Effector memory CD4-positive, alpha-beta T cell (primary cell): ENCODE data around the gene ATP5ME.
"Not testable (repeated sequence)": the region's sequence is repeated elsewhere in the genome, so short reads cannot be mapped to it uniquely, and the experiment has no call there.

Experiments
- DNase-seq, 3 donors: peaks; one replicate each; pipeline ENCODE4 v3.0.0-alpha.2; 2020
- H3K27ac ChIP-seq: 2 replicates; pipeline ENCODE4 v1.7.0; 2013; ENCODE audit warnings: mild to moderate bottlenecking, low read length, moderate library complexity; ENCODE audit not compliant: insufficient read depth, poor library complexity, severe bottlenecking
- H3K27me3 ChIP-seq: replicated peaks from 2 replicates; pipeline ENCODE4 v1.7.0; 2013; ENCODE audit warnings: mild to moderate bottlenecking, low read length; ENCODE audit not compliant: insufficient read depth, control insufficient read depth, poor library complexity, severe bottlenecking
- H3K36me3 ChIP-seq: 2 replicates; pipeline ENCODE4 v1.7.0; 2013; ENCODE audit warnings: mild to moderate bottlenecking, low read length, moderate library complexity; ENCODE audit not compliant: control insufficient read depth, insufficient read depth
- H3K4me1 ChIP-seq: 2 replicates; pipeline ENCODE4 v1.7.0; 2013; ENCODE audit warnings: low read length, mild to moderate bottlenecking; ENCODE audit not compliant: control insufficient read depth, insufficient read depth, poor library complexity, severe bottlenecking
- H3K4me3 ChIP-seq: 2 replicates; pipeline ENCODE4 v1.7.0; 2013; ENCODE audit warnings: low read length, low read depth, mild to moderate bottlenecking; ENCODE audit not compliant: insufficient read depth, poor library complexity, severe bottlenecking
- H3K9me3 ChIP-seq: 2 replicates; pipeline ENCODE4 v1.7.0; 2013; ENCODE audit warnings: mild to moderate bottlenecking, low read length, moderate library complexity; ENCODE audit not compliant: control insufficient read depth

ATP5ME gene

DNA sequence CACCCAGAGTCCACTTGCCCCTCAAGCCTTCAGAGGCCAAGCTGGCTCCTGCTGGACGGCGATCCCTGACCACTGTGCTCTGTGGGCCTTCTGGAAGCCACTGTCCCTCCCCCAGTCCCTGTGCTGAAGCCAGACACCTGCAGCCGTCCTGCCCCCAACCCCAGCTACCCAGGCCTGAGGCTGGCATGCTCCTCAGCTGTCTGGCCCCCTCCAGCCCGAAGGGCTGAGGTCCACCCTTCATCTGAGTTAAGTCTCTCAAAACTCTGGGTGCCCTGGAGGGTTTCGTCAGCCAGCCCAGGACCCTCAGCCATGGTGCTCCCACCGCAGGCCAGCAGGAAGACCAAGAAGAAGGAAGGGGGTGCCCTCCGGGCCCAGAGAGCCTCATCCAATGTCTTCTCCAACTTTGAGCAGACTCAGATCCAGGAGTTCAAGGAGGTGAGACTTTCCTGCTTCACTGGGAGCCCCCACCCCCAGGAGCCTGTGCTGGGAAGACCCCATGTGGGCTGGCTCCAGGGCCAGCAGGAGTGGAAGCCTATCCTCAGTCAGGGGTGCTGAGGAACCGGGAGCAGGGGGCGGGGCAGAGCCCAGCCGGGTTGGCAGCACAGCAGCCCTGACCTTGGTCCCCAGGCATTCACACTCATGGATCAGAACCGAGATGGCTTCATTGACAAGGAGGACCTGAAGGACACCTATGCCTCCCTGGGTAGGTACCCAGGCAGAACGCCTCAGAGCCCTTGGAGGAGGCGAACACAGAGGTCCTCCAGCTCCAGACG, 4.4 kb upstream of the ATP5ME start:
- no peak overlapping the region for H3K4me3 ChIP-seq
- no peak for DNase-seq

DNA sequence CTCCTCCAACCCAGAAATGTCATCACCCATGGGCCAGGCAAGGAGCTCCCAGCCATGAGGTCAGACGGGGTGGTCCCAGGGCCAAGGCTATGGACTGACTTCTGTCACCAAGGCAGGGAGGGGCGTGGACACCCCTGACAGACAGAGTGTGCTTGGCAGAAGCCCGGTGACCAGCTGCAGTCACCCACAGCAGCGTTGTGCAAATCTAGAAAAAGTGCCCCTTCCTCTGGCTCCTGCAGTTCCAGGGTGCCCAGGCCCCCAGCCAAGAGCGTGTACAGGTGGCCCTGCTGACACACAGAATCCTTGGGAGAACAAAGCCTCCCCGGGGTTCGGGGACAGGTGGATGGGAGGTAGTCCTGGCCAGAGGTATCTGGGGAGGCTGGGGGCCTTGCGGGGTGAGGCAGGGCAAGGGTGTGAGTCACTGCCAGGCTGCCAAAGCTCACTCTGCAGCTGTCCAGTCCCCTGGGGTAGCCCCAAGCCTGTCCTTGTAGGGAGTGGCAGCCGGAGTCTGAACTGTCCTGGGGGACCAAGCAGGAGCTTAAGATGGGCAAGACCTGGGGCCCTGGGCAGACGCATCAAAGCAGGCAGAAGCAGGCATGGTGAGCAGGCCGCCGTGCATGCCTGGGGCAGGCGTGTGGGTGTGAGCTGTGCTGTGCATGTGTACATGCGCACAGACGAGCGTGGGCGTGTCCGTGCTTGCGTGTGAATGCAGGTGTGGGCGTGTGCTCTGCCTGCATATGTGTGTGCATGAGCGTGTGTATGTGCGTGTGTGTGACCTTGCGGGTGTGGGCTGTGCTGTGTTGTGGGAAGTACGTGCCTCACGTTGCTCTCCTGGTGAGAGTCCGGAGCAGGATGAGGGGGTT, 3.6 kb upstream of the ATP5ME start:
- Histone ChIP-seq H3K9me3 (no peaks in the 10 kb centered on the region), H3K27ac (no peak overlapping the region), H3K4me3 (no peak overlapping the region), H3K36me3 (no peaks in the 10 kb centered on the region), H3K27me3 (no peaks in the 10 kb centered on the region), H3K4me1 (peaks cover 25% of the 10 kb centered on the region)
- DNase-seq = no peak

More for the DNA sequence above, 4.4 kb upstream of the ATP5ME start:
- H3K9me3 ChIP-seq = no peaks in the 10 kb centered on the region
- H3K27me3 ChIP-seq = no peaks in the 10 kb centered on the region
- no peaks in the 10 kb centered on the region for H3K36me3 ChIP-seq
- peaks cover 20% of the 10 kb centered on the region for H3K4me1 ChIP-seq
- H3K27ac ChIP-seq = no peak overlapping the region

DNA sequence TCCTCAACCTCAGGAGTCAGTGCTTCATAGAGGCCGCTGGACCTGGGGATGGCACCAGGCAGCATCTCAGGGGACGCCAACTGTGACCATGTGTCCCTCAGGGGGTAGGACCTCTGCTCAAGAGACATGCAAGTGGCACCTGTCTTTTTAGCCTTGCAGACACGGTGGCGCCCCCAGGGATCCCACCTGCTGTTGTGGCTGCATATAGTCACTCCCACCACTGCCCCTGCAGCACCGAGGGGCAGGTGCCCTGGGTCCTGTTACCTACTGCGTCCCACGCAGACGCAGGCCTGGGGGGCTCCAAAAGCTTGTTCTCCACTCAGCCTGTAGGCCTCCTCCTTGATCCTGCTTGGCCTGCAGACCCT, 2.8 kb upstream of the ATP5ME start:
- no peak overlapping the region for H3K4me3 ChIP-seq
- H3K27ac ChIP-seq = no peak overlapping the region
- no peaks in the 10 kb centered on the region for H3K9me3 ChIP-seq
- peaks cover 7% of the 10 kb centered on the region for H3K36me3 ChIP-seq
- H3K4me1 ChIP-seq = peaks cover 25% of the 10 kb centered on the region
- H3K27me3 ChIP-seq = no peaks in the 10 kb centered on the region
- DNase-seq = no peak

GRCh38 chr4:675980-676870, 2.1 kb upstream of the ATP5ME start:
- H3K4me3 ChIP-seq = no peak overlapping the region
- no peak overlapping the region for H3K27ac ChIP-seq
- no peaks in the 10 kb centered on the region for H3K27me3 ChIP-seq
- no peak for DNase-seq
- peaks cover 25% of the 10 kb centered on the region for H3K4me1 ChIP-seq
- H3K9me3 ChIP-seq = no peaks in the 10 kb centered on the region
- peaks cover 11% of the 10 kb centered on the region for H3K36me3 ChIP-seq

- no peak for DNase-seq
- H3K27me3 ChIP-seq = no peaks in the 10 kb centered on the region
- H3K36me3 ChIP-seq = peaks cover 11% of the 10 kb centered on the region
- no peaks in the 10 kb centered on the region for H3K9me3 ChIP-seq
- peak overlapping the region; percentile 97 for H3K4me3 ChIP-seq
- H3K4me1 ChIP-seq = peaks cover 17% of the 10 kb centered on the region
- H3K27ac ChIP-seq = peak overlapping the region; percentile 99
These were observed 1.2 kb upstream of the ATP5ME start for GRCh38 chr4:675036-675882.

DNA sequence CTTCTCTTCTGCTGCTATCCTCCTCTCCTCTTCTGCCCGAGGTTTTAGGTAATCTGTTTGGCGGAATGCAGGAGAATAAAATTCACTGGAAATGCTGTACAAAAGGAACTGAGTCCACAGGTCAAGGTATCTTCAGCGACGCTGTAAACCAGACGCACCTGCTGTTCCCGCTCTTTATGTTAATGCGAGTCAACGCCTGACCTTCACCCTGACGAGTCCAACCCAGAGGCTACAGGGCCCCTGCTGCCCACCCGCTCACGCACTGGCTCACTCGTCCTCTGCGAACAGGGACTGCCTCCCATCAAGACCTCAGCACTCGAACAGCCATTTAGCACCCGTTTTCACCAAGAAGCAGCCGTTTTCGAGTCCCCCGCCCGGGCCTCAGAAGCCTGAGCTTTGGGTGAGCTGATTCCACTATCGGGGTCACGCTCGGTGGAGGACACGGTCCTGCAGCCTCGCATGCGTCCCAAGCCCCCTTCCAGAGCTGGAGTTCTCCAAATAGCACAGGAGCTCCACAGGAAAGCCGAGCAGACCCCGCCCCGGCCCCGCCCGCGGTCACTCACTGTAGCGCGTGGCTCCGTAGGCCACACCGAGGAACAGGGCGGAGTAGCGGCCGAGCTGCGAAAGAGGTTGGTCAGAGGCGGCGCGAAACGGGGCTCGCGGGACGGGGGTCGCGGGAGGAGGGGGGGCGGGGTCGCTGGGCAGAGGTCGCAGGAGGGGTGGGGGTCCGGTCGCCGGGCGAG, 556 bp downstream of the ATP5ME start:
- Histone ChIP-seq H3K4me1 (peaks cover 17% of the 10 kb centered on the region), H3K4me3 (peak overlapping the region; percentile 97), H3K27ac (peak overlapping the region; percentile 42), H3K27me3 (no peaks in the 10 kb centered on the region), H3K9me3 (no peaks in the 10 kb centered on the region), H3K36me3 (peaks cover 11% of the 10 kb centered on the region)
- DNase-seq = no peak

GRCh38 chr4:671769-672168, 2.3 kb downstream of the ATP5ME start:
- Histone ChIP-seq H3K36me3 (peaks cover 11% of the 10 kb centered on the region), H3K4me3 (no peak overlapping the region), H3K27ac (no peak overlapping the region), H3K27me3 (no peaks in the 10 kb centered on the region), H3K9me3 (no peaks in the 10 kb centered on the region), H3K4me1 (peaks cover 17% of the 10 kb centered on the region)
- no peak for DNase-seq

DNA sequence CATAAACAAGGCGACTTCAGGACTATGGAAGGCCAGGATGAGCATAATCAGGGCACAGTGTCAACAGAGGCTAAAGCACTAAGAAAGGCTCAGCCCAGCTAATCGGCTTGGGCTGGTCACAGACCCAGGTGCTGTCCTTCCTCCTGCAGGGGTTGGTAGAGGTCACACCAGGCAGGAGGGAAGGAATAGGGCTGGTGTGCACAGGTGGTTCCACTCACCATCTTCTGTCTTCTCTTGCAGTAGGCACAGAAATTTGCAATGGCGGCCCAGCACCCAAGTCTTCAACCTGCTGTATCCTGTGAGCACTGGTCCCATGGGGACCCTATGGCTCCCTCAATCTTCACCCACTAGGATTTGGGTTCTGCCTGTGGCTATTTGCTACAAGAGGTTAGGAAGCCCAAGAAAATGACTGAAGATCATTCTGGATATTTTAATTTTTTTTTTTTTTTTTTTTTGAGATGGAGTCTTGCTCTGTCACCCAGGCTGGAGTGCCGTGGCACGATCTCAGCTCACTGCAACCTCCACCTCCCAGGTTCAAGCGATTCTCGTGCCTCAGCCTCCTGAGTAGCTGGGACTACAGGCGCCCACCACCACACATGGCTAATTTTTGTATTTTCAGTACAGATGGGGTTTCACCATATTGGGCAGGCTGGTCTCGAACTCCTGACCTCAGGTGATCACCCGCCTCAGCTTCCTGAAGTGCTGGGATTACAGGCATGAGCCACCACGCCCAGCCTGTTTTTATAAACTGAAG, 4.1 kb downstream of the ATP5ME start:
- H3K27me3 ChIP-seq, H3K4me3 ChIP-seq, DNase-seq, H3K27ac ChIP-seq, H3K9me3 ChIP-seq: not testable (repeated sequence)
- Histone ChIP-seq H3K36me3 (peaks cover 11% of the 10 kb centered on the region), H3K4me1 (peaks cover 12% of the 10 kb centered on the region)
